ENCODE results near the gene RIMBP2.
A peak's percentile ranks its signal among the peaks of the same experiment; 100 is the strongest.

The RIMBP2 gene

DNA sequence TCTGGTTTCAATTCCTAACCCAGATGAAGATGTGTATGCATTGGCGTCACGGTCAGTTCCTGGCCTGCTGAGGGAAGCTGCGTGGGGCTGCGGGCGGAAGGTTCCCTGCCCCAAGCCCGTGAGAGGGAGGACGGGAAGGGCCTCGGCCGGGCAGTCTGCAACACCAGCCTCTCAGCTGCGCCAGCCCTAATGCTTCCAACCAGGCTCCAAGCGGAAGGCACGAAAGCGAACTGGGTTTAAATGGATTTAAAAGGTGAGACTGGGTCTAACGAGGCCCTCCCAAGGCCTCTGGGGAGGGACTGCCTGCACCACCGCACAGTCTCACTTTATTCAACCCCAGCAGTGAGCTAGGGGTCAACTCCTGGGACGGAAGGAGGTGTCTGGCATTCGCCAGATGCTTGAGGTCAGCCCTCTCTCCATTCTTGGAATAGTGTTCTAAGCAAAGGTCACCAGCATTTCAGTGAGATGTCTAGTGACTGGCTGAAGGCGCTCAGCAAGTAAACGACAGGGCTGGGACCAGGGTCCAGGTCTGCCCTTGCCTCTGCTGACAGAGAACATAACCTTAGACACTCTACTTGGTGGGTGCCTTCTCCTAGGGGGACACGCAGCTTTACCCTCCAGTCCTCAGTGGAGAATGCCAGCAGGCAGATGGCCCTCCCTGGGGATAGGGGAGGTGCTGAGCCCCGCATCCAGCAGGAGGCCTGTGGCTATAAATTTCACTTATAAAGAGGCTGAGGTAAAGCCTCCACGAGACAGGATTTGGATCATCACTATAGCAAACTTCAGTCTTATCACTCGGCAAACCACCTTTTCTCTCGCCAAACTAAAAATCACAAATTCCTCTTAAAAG lies 286.2 kb downstream of the RIMBP2 start:
- DNase-seq (ENCODE audit: low spot score) (no peak), FAIRE-seq (no peak)

DNA sequence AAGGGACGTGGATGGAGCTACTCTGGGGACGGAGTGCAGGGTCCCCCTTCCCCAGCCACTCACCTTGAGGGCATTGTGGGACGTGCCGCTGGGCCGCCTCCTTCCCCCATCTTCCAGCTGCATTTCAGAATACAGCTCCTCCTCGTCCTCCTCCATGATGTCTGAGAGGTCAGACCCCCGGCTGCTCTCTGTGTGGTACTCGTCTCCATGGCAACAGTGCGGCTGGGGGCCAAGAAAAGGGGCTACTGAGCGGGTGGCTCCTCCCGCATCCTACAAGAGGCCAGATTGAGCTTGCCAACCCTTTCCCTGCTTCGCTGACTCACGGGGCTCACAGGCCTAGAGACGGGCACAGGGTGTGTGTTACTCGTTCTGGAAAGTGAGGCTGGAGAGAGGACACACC lies 288.0 kb downstream of the RIMBP2 start:
- FAIRE-seq (no peak), DNase-seq (ENCODE audit: low spot score) (no peak)

DNA sequence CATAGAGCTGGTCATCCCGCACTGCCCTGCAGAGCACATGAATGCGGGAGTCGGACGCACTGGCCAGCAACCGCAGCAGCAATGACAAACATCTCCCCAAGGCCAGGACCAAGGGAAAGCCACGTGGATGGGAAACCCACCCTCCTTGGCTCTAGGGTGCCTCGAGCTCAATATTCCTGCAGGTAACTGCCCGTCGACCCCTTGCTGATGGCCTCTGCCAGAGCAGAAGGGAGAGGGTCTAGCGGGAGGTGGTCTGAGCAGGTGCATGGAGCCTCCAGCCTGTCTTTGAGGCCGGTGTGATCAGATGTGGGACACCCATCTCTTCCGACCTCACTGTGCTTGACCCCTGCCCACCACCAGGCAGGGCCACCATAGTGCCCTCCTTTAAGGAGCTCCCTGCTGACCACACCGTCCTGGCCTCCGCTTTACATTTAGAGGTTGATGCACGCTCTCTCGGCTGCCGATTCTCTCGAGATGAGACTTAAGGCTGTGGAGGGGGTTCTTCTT lies 288.7 kb downstream of the RIMBP2 start:
- DNase-seq (ENCODE audit: low spot score) (no peak), FAIRE-seq (no peak)

DNA sequence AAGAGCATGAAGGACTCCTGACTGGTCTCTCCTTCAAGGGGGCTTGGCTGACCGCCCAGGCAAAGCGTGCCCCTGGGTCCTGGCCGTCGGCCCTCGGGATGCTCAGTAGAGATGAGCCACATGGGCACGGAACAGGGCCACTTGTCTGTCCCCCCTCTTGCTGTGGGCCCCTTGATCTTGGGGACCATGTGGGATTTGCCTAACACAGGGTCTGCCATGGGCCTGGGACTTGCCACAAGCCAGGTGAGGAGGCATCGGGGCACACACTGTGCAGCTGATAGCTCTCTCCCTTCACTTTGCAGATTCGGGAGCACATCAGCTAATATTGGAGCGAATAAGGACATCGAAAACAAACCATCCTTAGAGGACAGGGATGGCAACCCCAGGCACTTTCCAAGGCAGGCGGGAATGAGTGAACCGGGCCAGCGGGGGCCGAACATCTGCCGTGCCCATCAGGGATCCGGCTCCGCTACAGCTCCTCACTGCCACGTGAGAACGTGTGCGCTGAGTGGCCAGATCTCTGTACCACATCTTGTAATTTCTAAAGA lies 290.3 kb downstream of the RIMBP2 start:
- DNase-seq (ENCODE audit: low spot score), result no peak
- FAIRE-seq, result no peak

DNA sequence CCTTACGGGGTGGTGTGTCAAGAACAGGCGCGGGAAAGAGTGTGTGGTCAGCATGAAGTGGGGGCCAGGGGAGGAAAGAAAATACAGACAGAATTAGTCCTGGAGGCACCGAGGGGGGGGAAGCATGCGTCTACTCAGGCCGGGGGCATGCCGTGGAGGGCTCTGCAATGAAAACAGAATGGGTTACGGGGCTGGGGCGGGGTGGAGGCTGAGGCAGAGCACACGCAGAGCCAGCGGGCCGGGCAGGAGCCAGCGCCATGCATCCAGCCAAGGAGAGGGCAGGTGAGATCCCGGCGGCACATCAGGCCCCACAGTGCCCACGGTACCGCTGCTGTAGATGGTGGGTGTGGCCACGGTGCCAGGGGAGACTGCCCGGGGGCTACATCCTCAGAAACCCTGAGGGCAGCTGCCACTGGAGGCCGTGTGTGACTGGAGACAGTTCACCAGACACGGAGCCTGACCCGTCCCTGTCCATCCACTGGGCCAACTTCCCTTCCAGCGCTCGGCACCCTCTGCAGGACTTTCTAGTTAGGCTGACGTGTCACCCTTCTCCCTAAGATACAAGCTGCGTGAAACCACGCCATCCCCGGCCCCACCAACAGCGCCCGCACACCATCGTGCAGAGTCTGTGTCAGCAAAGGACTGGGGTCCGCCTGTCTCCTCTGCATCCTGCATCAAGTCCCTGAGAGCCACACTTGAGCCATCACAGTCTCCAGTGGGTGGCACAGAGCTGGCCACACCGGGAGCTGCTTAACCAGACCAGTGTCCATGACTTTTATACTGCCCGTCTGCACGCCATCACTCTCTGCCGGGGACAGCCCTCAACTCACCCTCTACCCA lies 291.0 kb downstream of the RIMBP2 start:
- no peak for FAIRE-seq
- no peak for DNase-seq (ENCODE audit: low spot score)

DNA sequence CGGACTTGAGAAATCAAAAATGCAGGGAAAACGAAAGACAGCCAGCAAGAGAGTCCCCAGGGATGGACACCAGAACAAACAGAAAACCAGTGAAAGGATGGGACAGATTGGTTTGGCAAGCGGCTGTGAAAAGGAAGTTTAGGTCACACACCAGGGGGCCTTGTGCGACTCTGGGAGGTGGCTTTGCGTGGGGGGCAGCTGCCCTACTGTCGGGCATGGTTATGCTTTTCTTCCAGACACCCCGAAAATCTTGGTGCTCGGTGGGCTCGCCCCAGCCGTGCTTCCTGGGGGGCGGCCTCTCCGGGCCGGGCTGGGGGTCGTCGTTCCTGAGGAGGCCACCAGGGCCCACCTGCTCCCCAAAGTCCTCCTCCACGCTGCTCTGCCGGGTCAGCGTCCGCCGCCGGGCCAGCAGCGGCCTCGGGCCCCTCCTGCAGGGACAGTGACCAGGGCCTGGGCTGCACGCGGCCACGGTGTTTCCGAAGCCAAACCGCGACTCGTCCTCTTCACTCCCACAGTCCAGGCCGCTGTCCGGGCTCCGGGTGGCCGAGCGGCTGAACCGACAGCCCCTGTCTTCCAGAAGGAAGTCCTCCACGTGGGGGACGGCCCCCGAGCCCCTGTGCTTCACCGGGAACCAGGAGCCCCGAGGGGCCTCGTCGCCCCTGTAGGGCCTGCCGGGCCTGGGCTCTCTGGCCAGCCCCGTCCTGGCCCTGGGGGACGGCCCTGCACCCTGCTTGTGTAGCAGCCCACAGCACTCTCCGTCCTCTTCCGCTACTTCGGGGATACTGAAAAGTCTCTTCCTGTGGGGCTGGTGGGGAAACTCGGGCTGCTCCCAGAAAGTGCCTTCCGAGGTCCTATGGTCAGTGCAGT lies 291.9 kb downstream of the RIMBP2 start:
- DNase-seq (ENCODE audit: low spot score), result no peak
- no peak for FAIRE-seq

DNA sequence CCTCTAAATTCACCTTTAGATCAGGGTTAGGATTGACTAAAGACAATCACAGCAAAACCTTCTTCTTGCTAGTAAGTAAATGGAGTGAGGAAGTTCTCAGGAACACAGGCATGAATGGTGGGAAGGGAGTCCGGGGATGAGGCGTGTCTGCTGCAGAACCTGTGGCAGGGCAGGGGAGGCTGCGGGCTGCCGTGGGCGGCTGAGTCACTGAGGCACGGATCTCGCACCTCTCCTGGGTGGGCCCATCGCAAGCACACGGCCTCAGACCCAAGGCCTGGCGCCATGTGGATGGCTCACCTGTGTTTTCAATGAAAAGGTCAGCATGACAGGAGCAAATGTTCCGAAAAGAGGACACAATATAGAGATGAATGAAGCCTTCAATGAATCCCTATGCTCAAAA lies 293.0 kb downstream of the RIMBP2 start:
- FAIRE-seq (no peak), DNase-seq (ENCODE audit: low spot score) (no peak)

DNA sequence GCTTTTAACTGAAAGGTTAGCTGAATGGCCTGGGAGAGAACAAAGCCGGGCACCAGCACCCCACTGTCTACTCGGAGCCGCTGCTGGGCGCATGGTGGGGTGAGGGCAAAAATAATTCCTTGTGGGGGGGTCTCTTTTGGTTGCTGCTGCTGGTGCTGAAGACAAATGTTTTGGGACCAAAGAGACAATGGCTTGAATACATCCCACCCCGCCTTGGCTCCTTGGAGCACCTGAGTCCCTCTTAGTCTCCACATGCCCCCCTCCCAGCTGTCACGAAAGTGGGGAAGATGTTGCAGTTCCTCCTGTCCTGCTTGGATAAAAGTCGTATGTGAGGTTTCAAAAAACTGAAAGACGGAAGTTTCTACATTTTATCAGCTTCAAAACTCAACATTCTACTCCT lies 293.4 kb downstream of the RIMBP2 start:
- FAIRE-seq, result no peak

DNA sequence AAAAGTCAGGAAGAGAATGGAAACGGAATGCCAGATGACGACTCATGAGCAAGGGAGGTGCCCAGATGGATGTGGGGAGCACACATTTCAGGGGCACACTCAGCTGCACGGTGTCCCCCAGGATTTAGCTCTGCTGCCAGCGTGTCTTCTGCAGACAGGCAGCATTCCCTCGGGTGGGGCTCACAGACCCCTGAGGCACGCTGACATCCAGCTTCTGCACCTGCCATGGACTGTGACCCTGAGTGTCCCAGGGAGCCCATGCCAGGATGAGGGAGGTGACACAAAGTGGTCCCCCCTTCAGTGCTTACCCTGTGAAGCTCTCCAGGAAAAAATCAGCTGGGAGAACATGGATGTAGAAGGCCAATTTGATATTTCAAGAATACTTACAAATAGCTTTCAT lies 294.2 kb downstream of the RIMBP2 start:
- FAIRE-seq (no peak), DNase-seq (ENCODE audit: low spot score) (no peak)

More for the DNA sequence above, 293.4 kb downstream of the RIMBP2 start:
- no peak for DNase-seq (ENCODE audit: low spot score)

DNA sequence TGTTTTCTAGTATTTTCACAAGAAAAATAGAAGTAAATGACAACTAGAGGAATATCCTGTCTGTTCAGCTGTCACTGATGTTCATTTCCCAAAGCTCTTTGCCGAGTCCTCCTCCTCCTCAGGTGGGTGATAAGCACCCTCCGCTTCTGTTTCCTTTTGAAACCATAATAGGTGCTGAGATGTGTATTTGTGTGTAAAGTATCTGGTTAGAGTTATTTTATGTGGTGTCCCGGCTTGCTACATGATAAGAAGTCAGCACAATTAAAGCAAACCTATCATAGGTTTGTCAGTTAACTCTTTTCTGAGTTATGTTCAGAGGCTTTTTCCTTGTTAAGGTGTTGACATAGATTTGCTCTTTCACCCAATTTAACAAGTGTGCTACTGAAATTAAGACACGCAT lies 296.0 kb downstream of the RIMBP2 start:
- no peak for FAIRE-seq
- no peak for DNase-seq (ENCODE audit: low spot score)

DNA sequence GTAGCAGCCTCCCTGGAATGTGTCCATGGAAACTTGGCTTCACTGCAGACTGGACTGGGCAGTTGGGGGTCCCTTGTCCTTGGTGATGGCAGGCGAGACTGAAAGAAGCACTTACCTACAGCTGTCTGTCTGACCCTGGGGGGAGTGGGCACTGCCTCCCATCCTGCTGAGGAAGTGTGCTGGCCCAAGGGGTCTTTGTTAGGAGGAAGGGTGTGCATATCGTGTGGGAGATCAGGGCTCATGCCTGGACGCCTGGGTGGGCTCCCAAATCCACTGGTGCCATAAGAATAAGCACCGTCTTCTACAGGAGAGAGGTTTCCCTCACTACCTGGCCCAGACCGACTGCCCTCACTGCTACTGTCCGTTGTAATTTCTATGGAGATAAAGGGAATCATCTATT lies 297.0 kb downstream of the RIMBP2 start:
- no peak for DNase-seq (ENCODE audit: low spot score)
- FAIRE-seq, result no peak

DNA sequence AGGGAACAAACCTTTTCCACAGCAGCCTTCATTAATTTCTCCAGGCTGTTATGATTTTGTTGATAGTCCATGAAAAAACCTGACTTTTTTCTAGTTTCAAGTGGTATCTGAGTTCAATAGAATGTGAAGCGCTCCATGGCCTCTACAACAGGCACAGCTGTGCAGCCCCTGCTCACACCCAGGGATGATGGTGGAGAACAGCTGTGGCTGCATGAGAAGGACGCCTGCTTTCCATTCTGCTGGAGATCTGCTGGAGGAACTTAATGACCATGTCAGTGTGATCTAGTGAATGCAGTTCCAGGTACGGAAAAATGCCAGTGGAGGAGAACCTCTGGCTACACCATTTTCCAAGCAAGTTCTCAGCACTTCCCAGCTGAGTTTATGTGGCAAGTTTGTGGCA lies 297.8 kb downstream of the RIMBP2 start:
- DNase-seq (ENCODE audit: low spot score), result no peak
- no peak for FAIRE-seq

DNA sequence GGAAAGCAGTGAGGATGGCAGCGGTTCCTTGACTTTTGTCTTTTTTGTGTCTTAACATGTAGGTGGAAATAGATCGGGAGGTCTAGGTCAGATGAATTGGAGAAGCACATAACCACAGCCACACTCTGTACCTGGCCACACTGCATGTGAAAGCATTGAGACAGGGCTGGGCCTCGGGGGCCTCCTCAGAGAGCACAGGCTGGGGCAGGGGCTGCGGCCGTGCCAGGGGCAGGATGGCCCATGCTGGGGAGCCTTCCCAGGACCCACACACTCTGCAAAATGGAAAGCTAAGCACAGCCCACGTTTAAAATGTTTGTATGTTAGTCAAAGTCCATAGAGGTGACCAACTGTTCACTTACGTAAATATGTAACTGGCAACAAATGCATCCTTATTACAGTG lies 301.7 kb downstream of the RIMBP2 start:
- FAIRE-seq, result no peak
- DNase-seq (ENCODE audit: low spot score), result no peak

DNA sequence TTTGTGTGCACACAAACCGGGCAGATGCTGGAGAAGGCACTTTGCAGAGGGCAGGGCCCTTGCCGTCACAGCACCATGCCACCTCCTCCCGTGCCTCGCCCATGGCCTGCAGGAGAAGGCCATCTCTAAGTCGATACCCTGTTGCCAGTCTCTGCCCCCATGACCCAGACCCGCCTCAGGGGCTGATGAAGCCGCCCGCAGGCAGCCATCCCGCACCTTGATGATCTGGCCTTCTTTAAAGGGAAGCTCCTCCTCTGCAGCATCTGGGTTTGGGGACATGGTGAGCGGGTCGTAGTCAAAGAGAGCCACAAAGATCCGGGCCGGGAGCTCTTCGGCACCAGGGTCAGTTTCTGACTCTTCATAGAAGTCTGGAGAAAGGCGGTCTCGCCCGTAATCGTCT lies 302.2 kb downstream of the RIMBP2 start:
- no peak for DNase-seq (ENCODE audit: low spot score)
- FAIRE-seq, result no peak

DNA sequence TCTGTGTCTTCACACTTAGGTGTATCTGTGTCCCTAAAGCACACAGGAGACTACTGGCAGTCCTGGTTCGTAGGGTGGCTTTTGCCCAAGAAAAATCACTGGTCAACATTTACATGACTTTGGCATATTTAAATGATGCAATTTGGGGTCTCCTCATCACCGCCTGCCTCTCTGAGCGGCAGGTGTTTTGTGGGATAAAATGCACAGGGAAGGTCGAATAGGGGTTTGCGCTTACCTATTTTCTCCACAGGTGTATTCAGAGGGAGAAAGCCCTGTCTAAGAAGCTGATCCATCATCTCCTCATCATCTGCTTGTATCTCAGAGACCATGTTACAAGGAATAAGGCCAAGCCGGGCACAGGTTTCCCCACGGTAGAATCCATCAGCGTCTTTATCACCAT lies 303.7 kb downstream of the RIMBP2 start:
- DNase-seq (ENCODE audit: low spot score) (no peak), FAIRE-seq (no peak)

DNA sequence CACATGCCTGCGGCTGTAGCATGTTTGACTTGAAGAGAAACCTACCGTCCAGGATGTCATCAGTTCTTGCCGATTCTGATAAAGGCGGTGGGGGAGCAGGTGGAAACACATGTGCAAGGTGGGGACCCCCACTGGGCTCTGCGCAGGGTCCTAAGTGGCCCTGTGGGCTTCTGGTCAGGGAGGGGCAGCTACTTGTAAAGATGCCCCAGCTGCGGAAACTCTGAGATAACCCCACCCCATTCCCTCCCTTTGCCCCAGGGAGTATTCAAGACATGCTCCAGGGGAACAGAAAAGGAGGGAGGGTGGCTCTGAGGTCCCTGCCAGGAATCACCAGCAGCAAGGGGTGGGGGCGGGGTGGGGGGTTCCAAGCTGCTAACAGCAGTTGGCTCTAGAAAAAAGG lies 310.8 kb downstream of the RIMBP2 start:
- DNase-seq (ENCODE audit: low spot score) (no peak), FAIRE-seq (no peak)

DNA sequence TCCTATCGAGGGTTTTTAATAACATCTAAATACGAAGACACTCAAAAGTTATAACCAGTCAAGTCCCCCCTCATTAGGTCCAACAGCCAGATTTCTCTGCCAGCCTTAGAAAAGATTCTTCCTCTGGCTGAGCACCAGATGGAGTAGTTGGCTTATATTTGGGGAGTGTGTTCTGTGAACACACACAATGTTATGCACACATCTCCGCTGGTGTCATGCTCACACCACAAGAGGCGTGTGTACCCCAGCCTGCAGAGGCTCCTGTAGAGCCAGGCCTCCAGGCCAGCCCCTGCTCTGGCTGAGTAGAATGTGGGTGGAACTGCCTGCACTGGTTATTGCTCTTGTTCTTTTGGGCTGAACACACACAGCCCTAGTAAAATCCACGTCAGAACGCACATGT lies 314.4 kb downstream of the RIMBP2 start:
- DNase-seq (ENCODE audit: low spot score), result peak; percentile 27
- no peak for FAIRE-seq

DNA sequence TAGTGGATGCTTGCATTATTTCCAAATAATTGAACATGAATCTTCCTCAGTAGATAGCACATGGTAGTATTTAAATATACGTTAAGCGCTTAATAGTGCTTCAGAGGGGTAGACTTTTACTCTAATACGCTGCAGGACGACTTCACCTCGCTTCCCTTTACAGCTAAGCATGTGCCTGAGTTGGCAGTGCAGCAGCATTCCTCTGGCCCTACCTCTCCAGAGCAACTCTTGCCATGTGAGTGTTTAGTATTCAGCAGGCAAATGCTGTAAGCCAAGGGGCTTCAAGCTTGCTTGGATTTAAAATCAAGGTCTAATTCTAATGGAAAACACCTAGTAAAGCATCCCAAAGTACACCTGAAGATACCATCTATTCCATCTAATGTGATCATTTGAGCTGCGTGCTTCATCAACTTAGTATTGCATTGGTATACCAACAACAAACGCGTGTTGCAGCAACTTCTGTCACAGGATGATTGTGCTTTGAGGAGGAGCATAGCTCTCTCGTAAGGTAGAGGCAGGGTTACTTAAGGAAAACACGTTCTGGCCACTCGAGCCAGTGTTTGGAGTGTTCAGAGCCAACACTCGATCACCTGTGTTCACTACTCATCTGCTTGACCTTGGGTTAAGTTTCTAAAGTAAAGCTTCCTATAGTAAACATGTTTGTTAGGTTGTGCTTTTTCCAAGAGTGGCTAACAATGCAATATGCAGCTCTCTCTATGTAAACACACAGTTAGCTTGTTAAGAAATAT lies 317.8 kb downstream of the RIMBP2 start:
- DNase-seq (ENCODE audit: low spot score), result no peak
- no peak for FAIRE-seq

DNA sequence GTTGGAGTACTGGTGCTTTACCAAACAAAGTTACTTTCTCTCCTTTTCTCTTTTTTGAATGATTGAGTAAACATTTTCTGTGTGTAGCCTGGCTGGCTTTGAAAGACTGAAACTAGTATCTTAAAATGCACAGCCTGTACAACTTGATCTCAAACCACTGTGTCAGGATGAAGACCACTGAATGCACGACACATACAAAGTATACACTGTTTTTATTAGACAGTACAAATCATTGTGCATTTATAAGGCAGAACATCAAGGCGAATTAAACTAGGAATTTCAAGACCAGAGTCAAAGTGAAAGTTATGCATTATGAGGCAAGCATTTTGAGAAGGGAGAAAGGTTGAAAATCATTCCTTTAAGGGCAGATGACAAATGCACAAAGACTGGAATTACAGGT lies 319.4 kb downstream of the RIMBP2 start:
- no peak for DNase-seq (ENCODE audit: low spot score)
- no peak for FAIRE-seq

DNA sequence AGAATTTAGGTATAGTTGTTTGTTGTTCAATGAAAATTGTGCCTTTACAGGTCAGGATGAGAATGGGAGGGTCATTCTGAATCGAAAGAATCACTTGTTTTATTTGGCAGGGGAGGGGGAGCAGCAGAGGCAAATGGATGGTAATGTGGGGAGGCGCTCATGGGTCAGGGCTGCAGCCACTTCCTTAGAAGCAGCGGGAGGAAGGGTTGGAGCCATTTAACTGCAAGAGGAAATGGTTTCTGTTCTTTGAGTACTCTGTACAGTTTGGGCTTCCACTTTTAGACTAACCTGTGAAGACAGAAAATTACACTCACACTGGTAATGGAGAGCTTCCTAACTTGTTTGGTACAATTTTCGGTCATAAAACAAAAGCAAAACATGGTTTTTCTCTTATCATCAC lies 321.2 kb downstream of the RIMBP2 start:
- FAIRE-seq (no peak), DNase-seq (ENCODE audit: low spot score) (no peak)

DNA sequence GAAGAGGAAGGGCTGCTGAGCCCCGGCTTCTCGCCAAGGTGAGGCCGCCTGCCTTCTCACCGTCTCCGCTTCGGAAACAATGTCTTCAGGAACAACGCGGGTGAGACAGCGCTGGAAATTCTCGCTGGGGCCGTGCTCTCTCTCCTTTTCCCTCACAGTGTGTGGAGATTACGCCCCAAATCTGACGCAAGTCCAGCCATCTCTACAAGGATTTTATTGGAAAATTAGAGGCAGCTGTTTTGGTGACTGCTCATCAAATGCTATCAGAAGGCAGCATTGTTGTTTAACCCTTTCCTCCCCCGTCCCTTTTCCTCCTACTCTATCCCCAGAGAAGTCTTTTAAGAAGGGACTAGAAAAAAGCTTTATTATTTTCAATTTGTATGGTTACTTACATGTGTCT lies 324.9 kb downstream of the RIMBP2 start:
- FAIRE-seq (no peak), DNase-seq (ENCODE audit: low spot score) (no peak)

Measured in urothelium cell line (cell line).